ENCODE data around the gene MFSD2B.

MFSD2B gene

GRCh38 chr2:24009680-24010476 lies at the start of gene MFSD2B:
TSS of gene MFSD2B (plus strand) at chr2:24010085. CDS start at chr2:24010097, 12 bp downstream.
- no peak for DNase-seq

GRCh38 chr2:23967846-23968245 lies 42.0 kb upstream of the MFSD2B start:
- DNase-seq: no peak

GRCh38 chr2:23976883-23977282 lies 33.0 kb upstream of the MFSD2B start:
- no peak for DNase-seq

GRCh38 chr2:23988371-23988770 lies 21.5 kb upstream of the MFSD2B start:
- DNase-seq: no peak

GRCh38 chr2:23992931-23993330 lies 17.0 kb upstream of the MFSD2B start:
- no peak for DNase-seq

- DNase-seq: no peak
Observed at GRCh38 chr2:23993736-23994269, 16.1 kb upstream of the MFSD2B start.

GRCh38 chr2:23994567-23994966 lies 15.3 kb upstream of the MFSD2B start:
- DNase-seq: no peak

GRCh38 chr2:24007693-24008092 lies 2.2 kb upstream of the MFSD2B start:
- DNase-seq: no peak

- no peak for DNase-seq
Observed at GRCh38 chr2:24008672-24009366, 1.1 kb upstream of the MFSD2B start.

- no peak for DNase-seq
Observed at GRCh38 chr2:24009367-24009679, 562 bp upstream of the MFSD2B start.

- no peak for DNase-seq
Observed at GRCh38 chr2:24010477-24011249, 778 bp downstream of the MFSD2B start.

- DNase-seq: no peak
Observed at GRCh38 chr2:24011250-24012104, 1.6 kb downstream of the MFSD2B start.

- no peak for DNase-seq
Observed at GRCh38 chr2:24012521-24013188, 2.8 kb downstream of the MFSD2B start.

- DNase-seq: peak; percentile 20
Observed at GRCh38 chr2:24014902-24015301, 5.0 kb downstream of the MFSD2B start.

- DNase-seq: peak; percentile 93
Observed at GRCh38 chr2:24015562-24016375, 5.9 kb downstream of the MFSD2B start.

- DNase-seq: peak; percentile 36
Observed at GRCh38 chr2:24016376-24016761, 6.5 kb downstream of the MFSD2B start.

GRCh38 chr2:24016853-24017703 lies 7.2 kb downstream of the MFSD2B start:
- DNase-seq: no peak

- DNase-seq: no peak
Observed at GRCh38 chr2:24017711-24018110, 7.8 kb downstream of the MFSD2B start.

GRCh38 chr2:24018241-24018640 lies 8.4 kb downstream of the MFSD2B start:
- no peak for DNase-seq

GRCh38 chr2:24019729-24020128 lies 9.8 kb downstream of the MFSD2B start:
- DNase-seq: no peak
